Upper lobe of right lung (tissue), 1 donor: ENCODE data around the gene CENPC. TPM values are rescaled to one million over a fixed set of nuclear protein-coding genes. Genes with fewer than 3 reads are reported as not detected.

Experiments used
- ATAC-seq: fragments of 200-7000 bp; cut with Tn5 transposase; one replicate; pipeline ENCODE4 v1.9.1; 2020; ENCODE audit warnings: mild to moderate bottlenecking, moderate library complexity
- DNase-seq: peaks from one replicate; pipeline ENCODE4 v3.0.0-alpha.2; 2020
- H3K27ac ChIP-seq: fragments of 200-600 bp; one replicate; pipeline ENCODE4 v1.8.0; 2022
- H3K27me3 ChIP-seq: fragments of 200-600 bp; one replicate; pipeline ENCODE4 v1.8.0; 2022; ENCODE audit warnings: mild to moderate bottlenecking
- H3K36me3 ChIP-seq: fragments of 200-600 bp; one replicate; pipeline ENCODE4 v1.8.0; 2022
- H3K4me1 ChIP-seq: fragments of 200-600 bp; one replicate; pipeline ENCODE4 v1.8.0; 2022
- H3K4me3 ChIP-seq: fragments of 200-600 bp; one replicate; pipeline ENCODE4 v1.8.0; 2022; ENCODE audit warnings: mild to moderate bottlenecking
- H3K9me3 ChIP-seq: fragments of 200-600 bp; one replicate; pipeline ENCODE4 v1.8.0; 2022
- CTCF ChIP-seq: fragments of 200-600 bp; IDR thresholded peaks from one replicate; pipeline ENCODE4 v1.8.0; 2022; ENCODE audit warnings: antibody characterized with exemption
- intact Hi-C: fragments of 100-400 bp; cut with DNase I; formaldehyde crosslinking; loops from one replicate; pipeline ENCODE4 v1.11.0; 2022
- total RNA-seq: library from RNA; stranded (reverse); fragmentation: NEBNext Ultra II Directional; extraction: Animal tissue kit (Norgen Biotek cat#: 25700); gene quantifications from one replicate; pipeline ENCODE4 v1.2.1, GENCODE V29; 2021
- donor health status: DM: no; HTN: yes; CAD: no; lungs with severe emphysema.

CENPC gene
- total RNA-seq, 1 donor from 2014 or later, result 24.0 TPM

- intact Hi-C loops, result no loop called here
- H3K36me3 ChIP-seq, result no peaks in the 10 kb centered on the region
- no peaks in the 10 kb centered on the region for H3K27me3 ChIP-seq
- no peak overlapping the region for H3K27ac ChIP-seq
- H3K4me1 ChIP-seq, result peaks cover 5% of the 10 kb centered on the region
- TF ChIP-seq CTCF, result no peak
- no peak for ATAC-seq
- H3K9me3 ChIP-seq, result no peaks in the 10 kb centered on the region
- DNase-seq, result no peak
- H3K4me3 ChIP-seq, result no peak overlapping the region
These were observed 5.6 kb upstream of the CENPC start for GRCh38 chr4:67550857-67551256.

- ATAC-seq (no peak), DNase-seq (no peak)
- intact Hi-C loops, result no loop called here
- H3K36me3 ChIP-seq, result no peaks in the 10 kb centered on the region
- no peak overlapping the region for H3K4me3 ChIP-seq
- no peak overlapping the region for H3K27ac ChIP-seq
- TF ChIP-seq CTCF, result no peak
- no peaks in the 10 kb centered on the region for H3K27me3 ChIP-seq
- no peaks in the 10 kb centered on the region for H3K9me3 ChIP-seq
- H3K4me1 ChIP-seq, result peaks cover 5% of the 10 kb centered on the region
These were observed 5.1 kb upstream of the CENPC start for GRCh38 chr4:67550451-67550850.

GRCh38 chr4:67549123-67549522 is 3.8 kb upstream of the CENPC start:
- TF ChIP-seq CTCF, result peak; percentile 13
- no peak for ATAC-seq
- intact Hi-C loops, result no loop called here
- Histone ChIP-seq H3K27ac (no peak overlapping the region), H3K36me3 (no peaks in the 10 kb centered on the region), H3K9me3 (no peaks in the 10 kb centered on the region), H3K4me1 (peaks cover 6% of the 10 kb centered on the region), H3K27me3 (no peaks in the 10 kb centered on the region), H3K4me3 (no peak overlapping the region)
- DNase-seq, result no peak

GRCh38 chr4:67546971-67547370 is 1.7 kb upstream of the CENPC start:
- H3K4me1 ChIP-seq, result peaks cover 21% of the 10 kb centered on the region
- no peaks in the 10 kb centered on the region for H3K9me3 ChIP-seq
- H3K36me3 ChIP-seq, result no peaks in the 10 kb centered on the region
- no peak overlapping the region for H3K4me3 ChIP-seq
- H3K27me3 ChIP-seq, result no peaks in the 10 kb centered on the region
- H3K27ac ChIP-seq, result no peak overlapping the region
- ATAC-seq (no peak), DNase-seq (no peak)
- no peak for TF ChIP-seq CTCF
- intact Hi-C loops, result no loop called here

- Histone ChIP-seq H3K36me3 (no peaks in the 10 kb centered on the region), H3K9me3 (no peaks in the 10 kb centered on the region), H3K27ac (peak overlapping the region; percentile 95), H3K4me1 (peaks cover 21% of the 10 kb centered on the region), H3K27me3 (no peaks in the 10 kb centered on the region), H3K4me3 (peak overlapping the region; percentile 74)
- DNase-seq (no peak), ATAC-seq (no peak)
- no peak for TF ChIP-seq CTCF
- intact Hi-C loops, result no loop called here
These were observed 677 bp upstream of the CENPC start for GRCh38 chr4:67546004-67546356.

GRCh38 chr4:67542076-67542475 is 3.2 kb downstream of the CENPC start:
- H3K36me3 ChIP-seq, result peaks cover 36% of the 10 kb centered on the region
- DNase-seq (no peak), ATAC-seq (no peak)
- no peak for TF ChIP-seq CTCF
- no peak overlapping the region for H3K4me3 ChIP-seq
- peaks cover 21% of the 10 kb centered on the region for H3K4me1 ChIP-seq
- intact Hi-C loops, result no loop called here
- H3K27me3 ChIP-seq, result no peaks in the 10 kb centered on the region
- no peak overlapping the region for H3K27ac ChIP-seq
- no peaks in the 10 kb centered on the region for H3K9me3 ChIP-seq
